ENCODE data around the gene LRRC8E.

- TF ChIP-seq CTCF (IDR thresholded peaks at IDR 0.05) = no peak
- no peak for TF ChIP-seq POLR2A (IDR thresholded peaks at IDR 0.05)
These were observed 22.9 kb upstream of the LRRC8E start for GRCh38 chr19:7865262-7865911.

All from body of pancreas (tissue), 4 donors.